HG02623 (cell line): ENCODE measurements around the gene LATS2.

Source experiments
- ATAC-seq: cut with Tn5 transposase; IDR thresholded peaks from one replicate; pipeline ENCODE4 v1.9.1; 2021; ENCODE audit warnings: moderate library complexity; ENCODE audit not compliant: unreplicated experiment

The LATS2 gene

DNA sequence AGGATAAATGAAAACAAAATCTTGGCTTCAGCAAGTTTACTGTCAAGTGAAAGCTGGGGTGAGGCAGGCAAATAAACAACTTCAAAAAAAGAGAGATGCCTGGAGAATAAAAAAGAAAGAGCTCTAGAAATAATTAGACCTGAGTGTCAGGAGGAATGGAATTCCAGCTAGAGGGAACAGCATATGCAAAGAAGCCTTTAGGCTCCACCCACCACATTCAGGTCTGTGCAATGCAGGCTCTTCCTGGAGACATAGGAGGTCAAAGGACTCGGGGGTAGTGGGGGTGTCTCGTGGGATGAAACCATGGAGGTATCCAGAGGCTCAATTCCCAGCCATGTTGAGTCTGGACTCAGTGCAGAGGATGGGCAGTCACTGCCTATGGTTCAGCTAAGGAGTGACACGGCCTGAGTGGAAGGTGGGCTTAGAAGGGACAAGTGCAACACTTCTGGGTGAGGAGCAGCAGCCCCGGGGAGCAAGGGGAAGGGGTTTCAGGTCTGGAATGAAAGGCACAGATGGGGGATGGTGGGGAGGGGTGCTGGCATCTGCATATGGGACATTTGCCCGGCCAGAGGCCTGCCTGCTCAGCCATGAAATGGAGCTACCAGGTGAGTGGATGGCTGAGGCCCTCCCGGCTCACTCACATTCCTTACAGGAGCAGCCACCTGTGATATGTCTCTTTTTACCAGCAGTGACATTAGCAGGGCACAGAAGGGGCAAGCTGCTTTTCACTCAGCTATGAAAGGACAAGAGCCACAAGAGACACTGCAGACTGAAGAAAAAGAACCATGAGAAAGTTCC, 12.3 kb downstream of the LATS2 start:
- ATAC-seq = no peak

- ATAC-seq = no peak
These were observed 13.6 kb downstream of the LATS2 start for GRCh38 chr13:21047591-21048282.

- no peak for ATAC-seq
These were observed 14.3 kb downstream of the LATS2 start for GRCh38 chr13:21047087-21047486.

DNA sequence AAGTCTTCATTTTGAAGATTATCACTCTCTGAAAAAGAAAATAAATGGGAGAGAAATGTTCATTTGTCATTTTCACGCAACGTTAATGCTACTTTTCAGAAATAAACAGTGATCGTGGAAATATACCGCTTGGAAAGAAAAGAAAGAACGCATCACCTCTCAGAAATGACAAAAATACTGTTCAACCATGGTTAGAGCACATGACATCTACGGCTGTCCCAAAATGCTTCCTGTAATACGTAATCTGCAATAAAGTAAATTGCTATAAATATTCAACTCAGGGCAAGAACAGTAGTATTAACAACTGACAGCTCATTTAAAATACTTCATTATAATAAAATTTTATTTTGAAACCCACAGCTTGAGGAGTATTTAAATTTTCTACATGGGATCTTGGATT, 15.2 kb downstream of the LATS2 start:
- ATAC-seq = no peak

DNA sequence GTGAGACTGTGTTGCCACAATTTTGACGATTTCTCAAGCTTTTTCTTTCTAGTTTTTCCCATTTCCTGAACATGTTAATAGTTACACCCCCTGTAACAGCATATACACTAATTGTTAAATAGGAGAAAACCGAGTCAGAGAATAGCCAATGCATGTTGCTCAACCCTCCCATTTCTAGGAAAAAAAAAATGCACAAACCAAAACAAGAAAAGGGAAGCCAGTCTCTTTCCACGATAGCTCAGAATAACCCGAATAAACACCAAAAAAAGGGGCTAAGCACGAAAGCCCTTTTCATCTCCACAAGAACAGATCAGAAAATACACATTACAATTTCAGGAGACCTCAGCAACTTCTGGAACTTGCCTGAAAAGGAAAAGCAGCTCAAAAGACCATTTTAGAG, 16.3 kb downstream of the LATS2 start:
- ATAC-seq = no peak

DNA sequence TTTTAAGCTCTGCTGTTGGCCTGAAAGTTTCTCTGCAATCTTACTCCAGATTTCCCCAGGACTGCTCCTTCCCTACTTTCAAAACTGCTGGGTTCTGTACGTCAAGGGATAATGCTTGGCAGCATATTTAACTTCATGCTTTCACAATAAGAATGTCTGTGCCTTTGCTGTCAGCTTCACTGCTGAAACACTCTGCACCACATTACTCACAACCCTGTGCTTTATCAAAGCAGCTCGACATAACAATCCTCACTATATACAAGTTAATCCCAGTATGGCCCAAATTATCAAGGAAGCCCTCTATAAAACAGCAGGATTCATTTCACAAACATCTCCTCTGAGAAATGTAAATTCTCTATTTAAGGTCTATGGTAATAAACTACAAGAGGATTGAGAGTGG, 17.5 kb downstream of the LATS2 start:
- ATAC-seq = no peak

DNA sequence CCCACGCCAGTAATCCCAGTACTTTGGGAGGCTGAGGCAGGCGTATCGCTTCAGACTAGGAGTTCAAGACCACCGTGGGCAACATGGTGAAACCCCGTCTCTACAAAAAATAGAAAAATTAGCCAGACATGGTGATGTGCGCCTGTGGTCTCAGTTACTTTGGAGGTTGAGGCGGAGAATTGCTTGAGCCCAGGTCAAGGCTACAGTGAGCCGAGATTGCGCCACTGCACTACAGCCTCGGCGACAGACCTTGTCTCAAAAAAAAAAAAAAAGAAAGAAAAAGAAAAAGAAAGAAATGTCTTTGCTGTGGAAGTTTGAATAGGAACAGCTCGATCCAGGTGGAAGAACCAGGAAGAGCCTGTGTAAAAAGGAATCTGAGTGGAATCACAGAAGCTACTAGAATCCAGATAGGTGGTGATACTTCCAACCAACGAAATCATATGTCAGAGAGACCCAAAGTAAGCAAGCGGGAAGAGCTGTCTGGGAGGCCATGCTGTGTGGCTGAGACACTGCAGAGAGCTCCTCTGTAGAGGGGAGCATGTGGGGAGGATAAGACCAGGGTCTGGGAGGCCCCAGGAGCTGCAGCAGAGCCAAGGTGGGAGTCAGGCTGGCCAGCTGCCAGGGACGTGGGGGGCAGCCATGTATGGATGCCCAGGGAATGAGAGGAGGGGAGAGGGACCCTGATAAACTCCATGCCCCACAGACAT, 21.1 kb downstream of the LATS2 start:
- ATAC-seq = no peak

DNA sequence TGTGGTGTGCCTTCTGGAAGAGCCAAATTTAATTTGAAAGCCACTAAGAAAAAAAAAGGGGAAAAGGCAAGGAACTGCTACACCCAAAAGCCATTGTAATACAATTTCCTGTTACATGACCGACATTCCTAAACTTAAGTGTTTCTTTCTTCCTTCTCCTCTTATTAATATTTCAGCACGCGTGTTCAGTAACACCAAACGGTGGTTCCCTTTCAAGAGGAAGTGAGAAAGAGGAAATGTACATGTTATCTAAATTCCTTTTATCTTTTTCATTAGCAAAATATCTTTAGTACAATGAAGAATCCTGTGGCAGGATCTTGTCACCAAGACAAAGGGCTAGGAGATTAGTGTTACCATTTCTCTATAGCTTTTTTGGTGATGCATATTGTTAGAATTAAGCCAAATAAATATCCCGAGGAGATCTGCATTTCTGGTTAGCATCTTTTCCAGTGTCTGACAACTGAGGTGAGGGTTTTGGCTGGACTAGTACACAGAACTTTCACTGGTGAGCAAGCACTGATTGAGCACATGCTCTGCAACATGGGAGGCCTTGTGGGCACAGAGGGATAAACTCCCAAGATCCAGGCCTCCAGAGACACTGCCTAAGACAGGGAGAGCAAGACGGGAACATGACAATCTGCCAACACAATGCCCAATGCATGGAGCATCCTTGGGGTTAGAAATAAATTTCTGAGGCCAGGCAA, 22.1 kb downstream of the LATS2 start:
- ATAC-seq = no peak

- no peak for ATAC-seq
These were observed 23.7 kb downstream of the LATS2 start for GRCh38 chr13:21037656-21038055.

DNA sequence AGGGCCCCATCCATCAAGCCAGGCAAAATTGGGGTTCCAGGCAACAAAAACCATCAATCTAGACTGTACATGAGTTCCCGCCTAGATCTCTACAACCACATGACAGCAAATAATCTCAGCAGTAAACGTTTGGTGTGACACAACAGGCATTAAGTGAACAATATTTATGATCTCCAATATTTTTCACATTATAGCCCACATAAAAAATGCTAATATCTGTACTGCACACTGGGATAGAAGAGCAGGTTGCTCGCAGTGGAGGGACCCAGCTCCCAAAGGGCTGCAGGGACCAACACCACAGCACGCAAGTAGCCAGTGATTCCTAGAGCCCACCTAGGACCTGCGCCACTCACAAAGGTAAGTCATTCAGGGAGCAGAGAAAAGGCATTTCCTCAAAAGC, 25.9 kb downstream of the LATS2 start:
- no peak for ATAC-seq

DNA sequence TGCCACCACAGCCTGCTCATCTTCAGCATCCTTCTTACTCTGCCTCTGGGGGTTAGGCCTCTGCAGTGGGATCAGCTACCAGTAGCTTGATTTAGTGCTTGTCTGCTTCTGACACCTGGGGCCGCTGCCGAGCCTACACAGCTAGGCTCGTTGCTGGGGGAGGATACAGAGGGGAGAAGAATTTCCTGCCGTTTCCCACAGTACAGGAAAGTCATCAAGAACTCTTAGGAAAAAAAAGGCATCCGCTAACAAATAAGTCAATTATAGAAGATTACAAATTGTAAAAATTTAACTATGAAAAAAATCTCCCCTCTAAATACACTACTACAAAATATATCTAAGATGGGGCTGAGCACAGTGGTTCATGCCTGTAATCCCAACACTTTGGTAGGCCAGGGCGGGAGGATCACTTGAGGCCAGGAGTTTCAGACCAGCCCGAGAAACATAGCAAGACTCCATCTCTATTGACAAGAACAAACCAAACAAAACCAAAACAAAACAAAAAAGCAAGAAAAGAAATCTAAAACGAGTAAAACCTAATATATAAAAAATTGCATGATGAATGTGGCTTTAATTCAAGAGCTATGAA, 26.7 kb downstream of the LATS2 start:
- no peak for ATAC-seq

DNA sequence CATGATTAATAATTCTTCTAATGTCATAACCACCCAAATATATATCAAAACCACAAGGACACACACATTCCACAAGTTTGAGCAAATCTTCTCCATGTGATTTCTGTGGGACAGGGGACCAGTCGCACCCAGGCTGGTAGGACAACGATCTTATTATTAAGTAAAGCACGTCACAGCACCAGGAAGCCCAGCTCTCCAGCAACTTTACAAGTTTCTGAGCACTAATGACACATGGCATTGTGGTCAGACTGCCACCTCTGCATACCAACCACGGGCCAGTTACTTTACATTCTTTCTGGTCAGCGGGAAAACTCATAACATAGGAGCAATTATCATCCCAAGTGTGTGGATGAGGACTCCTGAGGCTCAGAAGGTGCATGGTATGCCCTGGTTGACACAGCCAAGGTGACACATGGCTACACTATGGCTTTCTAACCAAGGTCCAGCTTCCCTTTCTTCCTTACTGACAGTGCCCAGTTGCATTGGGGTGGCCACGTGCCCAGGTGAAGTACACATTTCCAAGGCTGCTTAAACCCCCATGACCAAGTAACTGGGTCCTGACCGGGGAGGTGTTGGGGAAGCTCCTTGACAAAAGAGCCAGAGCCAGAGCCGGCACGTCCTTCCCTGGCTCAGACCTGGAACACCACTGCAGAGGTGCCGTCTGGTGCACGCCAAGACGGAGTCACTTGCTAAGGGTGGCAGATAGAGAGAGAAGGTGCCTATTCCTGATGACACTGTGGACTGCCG, 27.4 kb downstream of the LATS2 start:
- ATAC-seq = no peak

GRCh38 chr13:21033212-21033840, 28.1 kb downstream of the LATS2 start:
- ATAC-seq = no peak

- no peak for ATAC-seq
These were observed 28.7 kb downstream of the LATS2 start for GRCh38 chr13:21032656-21033055.

GRCh38 chr13:21031594-21032275, 29.7 kb downstream of the LATS2 start:
- ATAC-seq = no peak

DNA sequence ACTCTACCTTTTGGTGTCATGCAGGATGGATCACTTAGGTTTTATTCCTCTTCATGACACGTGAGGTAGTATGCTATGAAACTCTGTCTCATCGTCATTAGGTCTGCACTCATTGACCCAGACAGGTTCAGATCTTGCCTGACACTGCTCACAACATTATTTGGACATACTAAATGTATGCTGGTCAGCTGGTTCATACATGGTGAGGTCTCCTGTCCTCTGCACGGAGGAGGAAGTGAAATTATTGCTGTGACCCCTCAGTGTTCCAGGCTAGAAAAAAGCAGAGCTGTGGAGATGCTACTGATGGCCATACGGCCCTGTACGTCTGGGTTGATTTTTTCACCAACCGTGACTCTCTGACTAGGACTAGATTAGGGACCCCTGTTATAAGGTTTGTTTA, 35.8 kb downstream of the LATS2 start:
- no peak for ATAC-seq

GRCh38 chr13:21022056-21022979, 39.1 kb downstream of the LATS2 start:
- ATAC-seq = no peak

GRCh38 chr13:21020581-21020980, 40.8 kb downstream of the LATS2 start:
- no peak for ATAC-seq
